AG10803 (cell line): ENCODE results near the gene XKR8.
"Not testable (repeated sequence)": the region's sequence is repeated elsewhere in the genome, so short reads cannot be mapped to it uniquely, and the experiment has no call there.

ENCODE experiments used
- DNase-seq: peaks from one replicate; pipeline ENCODE4 v3.0.0; 2010; ENCODE audit warnings: low read depth
- H3K4me3 ChIP-seq: 2 replicates; pipeline ENCODE4 v1.5.1; 2011; ENCODE audit warnings: mild to moderate bottlenecking, low read length, control low read depth
- CTCF ChIP-seq: conservative IDR thresholded peaks from 2 replicates; pipeline ENCODE4 v1.5.1; 2011; ENCODE audit warnings: mild to moderate bottlenecking, low read length, control low read depth, inconsistent platforms

The XKR8 gene

GRCh38 chr1:27990920-27991537 is 31.3 kb downstream of the XKR8 start:
- no peak for TF ChIP-seq CTCF
- H3K4me3 ChIP-seq, result no peak overlapping the region
- DNase-seq, result no peak

GRCh38 chr1:27992276-27992675 is 32.5 kb downstream of the XKR8 start:
- H3K4me3 ChIP-seq, result no peak overlapping the region
- DNase-seq, result no peak
- no peak for TF ChIP-seq CTCF

GRCh38 chr1:27993241-27993640 is 33.5 kb downstream of the XKR8 start:
- TF ChIP-seq CTCF, result no peak
- DNase-seq, result no peak
- H3K4me3 ChIP-seq, result no peak overlapping the region

- no peak overlapping the region for H3K4me3 ChIP-seq
- DNase-seq, result peak; percentile 36
- TF ChIP-seq CTCF, result no peak
Measured at GRCh38 chr1:27994060-27994459, 34.3 kb downstream of the XKR8 start.

GRCh38 chr1:27994526-27994925 is 34.8 kb downstream of the XKR8 start:
- H3K4me3 ChIP-seq, DNase-seq: not testable (repeated sequence)

GRCh38 chr1:27999055-27999454 is 39.3 kb downstream of the XKR8 start:
- TF ChIP-seq CTCF, result no peak
- H3K4me3 ChIP-seq, result no peak overlapping the region

GRCh38 chr1:28002600-28002999 is 42.8 kb downstream of the XKR8 start:
- no peak for DNase-seq
- TF ChIP-seq CTCF, result no peak
- H3K4me3 ChIP-seq, result no peak overlapping the region

More at GRCh38 chr1:27999055-27999454, 39.3 kb downstream of the XKR8 start:
- no peak for DNase-seq

- not testable (repeated sequence) for H3K4me3 ChIP-seq, DNase-seq
Measured at GRCh38 chr1:28003117-28003516, 43.3 kb downstream of the XKR8 start.
